Right cardiac atrium (tissue), 5 donors: ENCODE results near the gene TEAD3. TPM values are rescaled to one million over a fixed set of nuclear protein-coding genes. Genes with fewer than 3 reads are reported as not detected.

ENCODE experiments used
- ATAC-seq, 2 donors: fragments of 200-7000 bp; cut with Tn5 transposase; one replicate each; pipeline versions ENCODE4 v1.8.0 to v1.9.1; 2020; ENCODE audit warnings: moderate library complexity in 2 of 2, mild to moderate bottlenecking in 1 of 2
- DNase-seq, 3 donors: peaks; one replicate each; pipeline ENCODE4 v3.0.0-alpha.2; 2020
- H3K27ac ChIP-seq: one replicate; pipeline ENCODE4 v1.5.1; 2013; ENCODE audit warnings: mild to moderate bottlenecking, low read length, control low read depth, moderate library complexity
- H3K27me3 ChIP-seq: one replicate; pipeline ENCODE4 v1.6.1; 2013; ENCODE audit not compliant: control insufficient read depth, insufficient read depth
- H3K4me1 ChIP-seq: one replicate; pipeline ENCODE4 v1.6.1; 2013; ENCODE audit warnings: low read length; ENCODE audit not compliant: control insufficient read depth, insufficient read depth
- H3K4me3 ChIP-seq: one replicate; pipeline ENCODE4 v1.5.1; 2013; ENCODE audit warnings: low read length, control low read depth
- H3K9me3 ChIP-seq: one replicate; pipeline ENCODE4 v1.6.1; 2013; ENCODE audit warnings: low read length; ENCODE audit not compliant: control insufficient read depth
- WGBS: extraction: QIAGEN DNeasy Blood & Tissue Kit; methylation state at CpG from one replicate; pipeline ENCODE4 v1.1.7; 2013; 5-methylcytosine and 5-hydroxymethylcytosine counted together
- intact Hi-C, 4 donors: fragments of 100-400 bp; cut with DNase I; formaldehyde crosslinking; loops; one replicate each; pipeline versions ENCODE4 v1.11.0 to v1.14.0; 2022 to 2023
- polyA plus RNA-seq: library from polyadenylated mRNA; stranded (reverse); fragments of 200-250 nt; gene quantifications from one replicate; pipeline ENCODE4 v1.2.3, GENCODE V29; 2013
- total RNA-seq, 4 donors: library from RNA; stranded (reverse); fragmentation: NEBNext Ultra II Directional; extraction: Animal tissue kit (Norgen Biotek cat#: 25700); gene quantifications; one replicate each; pipeline ENCODE4 v1.2.1, GENCODE V29; 2021
- donor health status: healthy with polysubstance abuse.
- donor health status: DM: no; HTN: yes; CAD: no.
- donor health status: DM: no; HTN: no; CAD: no.
- donor health status: DM: no; HTN: yes; CAD: no; lungs with severe emphysema.
- donor health status: DM: yes; HTN: yes; CAD: no.

Gene TEAD3
- total and polyA plus RNA-seq, 5 donors = 27.0 to 50.1 (median 37.6) TPM

GRCh38 chr6:35473850-35474130, 23.1 kb downstream of the TEAD3 start:
- DNase-seq (no peak), ATAC-seq (no peak)
- H3K4me1 ChIP-seq = peaks cover 4% of the 10 kb centered on the region
- H3K4me3 ChIP-seq = no peak overlapping the region
- H3K27ac ChIP-seq = no peak overlapping the region
- no peaks in the 10 kb centered on the region for H3K27me3 ChIP-seq
- no peaks in the 10 kb centered on the region for H3K9me3 ChIP-seq
- intact Hi-C loops = no loop called here

GRCh38 chr6:35473075-35473849, 23.6 kb downstream of the TEAD3 start:
- ATAC-seq (no peak), DNase-seq (no peak)
- 85% methylated on average over 9 of the region's 9 CpGs for WGBS
- peaks cover 4% of the 10 kb centered on the region for H3K4me1 ChIP-seq
- H3K4me3 ChIP-seq = no peak overlapping the region
- H3K27me3 ChIP-seq = no peaks in the 10 kb centered on the region
- H3K9me3 ChIP-seq = no peaks in the 10 kb centered on the region
- no peak overlapping the region for H3K27ac ChIP-seq
- intact Hi-C loops = no loop called here

- ATAC-seq (no peak), DNase-seq (no peak)
- no peak overlapping the region for H3K27ac ChIP-seq
- H3K4me1 ChIP-seq = peaks cover 4% of the 10 kb centered on the region
- intact Hi-C loops = no loop called here
- H3K9me3 ChIP-seq = no peaks in the 10 kb centered on the region
- H3K27me3 ChIP-seq = no peaks in the 10 kb centered on the region
- WGBS = 59% methylated on average over 8 of the region's 8 CpGs
- H3K4me3 ChIP-seq = no peak overlapping the region
These were observed 25.0 kb downstream of the TEAD3 start for GRCh38 chr6:35471836-35472345.

GRCh38 chr6:35470663-35471120, 26.2 kb downstream of the TEAD3 start:
- 64% methylated on average over 3 of the region's 3 CpGs for WGBS
- Histone ChIP-seq H3K4me1 (peaks cover 4% of the 10 kb centered on the region), H3K4me3 (no peak overlapping the region), H3K27ac (no peak overlapping the region), H3K9me3 (no peaks in the 10 kb centered on the region), H3K27me3 (no peaks in the 10 kb centered on the region)
- DNase-seq (no peak), ATAC-seq (no peak)
- intact Hi-C loops = no loop called here

GRCh38 chr6:35469751-35470662, 26.9 kb downstream of the TEAD3 start:
- 52% methylated on average over 18 of the region's 18 CpGs for WGBS
- ATAC-seq (no peak), DNase-seq (no peak)
- Histone ChIP-seq H3K27me3 (no peaks in the 10 kb centered on the region), H3K4me3 (peak overlapping the region; percentile 48), H3K27ac (peak overlapping the region; percentile 20), H3K4me1 (peaks cover 4% of the 10 kb centered on the region), H3K9me3 (no peaks in the 10 kb centered on the region)
- intact Hi-C loops = no loop called here

GRCh38 chr6:35468980-35469750, 27.7 kb downstream of the TEAD3 start:
- Histone ChIP-seq H3K4me1 (peaks cover 4% of the 10 kb centered on the region), H3K4me3 (peak overlapping the region; percentile 48), H3K27me3 (no peaks in the 10 kb centered on the region), H3K27ac (peak overlapping the region; percentile 82), H3K9me3 (no peaks in the 10 kb centered on the region)
- ATAC-seq = peak; percentile 30 to 43
- DNase-seq = peak in 2 of 3 donors; percentile 58 to 74
- intact Hi-C loops = no loop called here
- 4% methylated on average over 37 of the region's 37 CpGs for WGBS

- intact Hi-C loops = no loop called here
These were observed 28.5 kb downstream of the TEAD3 start, which contains the start of gene RPL10A for GRCh38 chr6:35468181-35468979. TSS of gene RPL10A (plus strand) at chr6:35468401. CDS start at chr6:35468435, 34 bp downstream.

GRCh38 chr6:35465646-35466045, 31.2 kb downstream of the TEAD3 start:
- intact Hi-C loops = no loop called here
- ATAC-seq = no peak
- WGBS = 94% methylated on average over 1 of the region's 1 CpG

More at GRCh38 chr6:35468181-35468979, 28.5 kb downstream of the TEAD3 start, which contains the start of gene RPL10A:
- peak; percentile 95 to 97 (median 96) for DNase-seq
- H3K4me3 ChIP-seq = peak within 1 kb of the TSS; percentile 48
- under 1% methylated on average over 86 of the region's 86 CpGs for WGBS
- peak within 1 kb of the TSS; percentile 82 for H3K27ac ChIP-seq
- H3K4me1 ChIP-seq = peaks cover 4% of the 10 kb centered on the region
- no peaks in the 10 kb centered on the region for H3K27me3 ChIP-seq
- peak; percentile 90 to 91 for ATAC-seq
- H3K9me3 ChIP-seq = no peaks in the 10 kb centered on the region

GRCh38 chr6:35463292-35463691, 33.6 kb downstream of the TEAD3 start:
- H3K9me3 ChIP-seq = no peaks in the 10 kb centered on the region
- DNase-seq (no peak), ATAC-seq (no peak)
- H3K4me3 ChIP-seq = no peak overlapping the region
- WGBS = 90% methylated on average over 4 of the region's 4 CpGs
- intact Hi-C loops = no loop called here
- no peaks in the 10 kb centered on the region for H3K4me1 ChIP-seq
- no peaks in the 10 kb centered on the region for H3K27me3 ChIP-seq
- H3K27ac ChIP-seq = no peak overlapping the region

More at GRCh38 chr6:35465646-35466045, 31.2 kb downstream of the TEAD3 start:
- Histone ChIP-seq H3K4me1 (peaks cover 4% of the 10 kb centered on the region), H3K27ac (no peak overlapping the region), H3K9me3 (no peaks in the 10 kb centered on the region), H3K4me3 (no peak overlapping the region), H3K27me3 (no peaks in the 10 kb centered on the region)
- no peak for DNase-seq

- no peak overlapping the region for H3K27ac ChIP-seq
- no peaks in the 10 kb centered on the region for H3K27me3 ChIP-seq
- H3K9me3 ChIP-seq = no peaks in the 10 kb centered on the region
- H3K4me1 ChIP-seq = no peaks in the 10 kb centered on the region
- no peak for DNase-seq
- no peak for ATAC-seq
- intact Hi-C loops = no loop called here
- H3K4me3 ChIP-seq = no peak overlapping the region
- 99% methylated on average over 3 of the region's 3 CpGs for WGBS
These were observed 35.6 kb downstream of the TEAD3 start for GRCh38 chr6:35461270-35461669.
